MCF 10A (cell line): ENCODE measurements around the gene ADORA3. TPM values are rescaled to one million over a fixed set of nuclear protein-coding genes. Genes with fewer than 3 reads are reported as not detected.

Source experiments
- BruUV-seq: library from RNA; stranded (reverse); fragments of 400-500 nt; replicated peaks from 2 replicates; lab custom pipeline; 2021; lab: Mats Ljungman, UMichigan
- CTCF ChIA-PET: fragments of 300-600 bp; sonication (Branson Sonifier 250); formaldehyde crosslinking; extraction: SDS; loops from one replicate; lab custom pipeline; 2021; ENCODE audit warnings: antibody characterized with exemption, inconsistent platforms; lab: Yijun Ruan, JAX
- POLR2A ChIA-PET: fragments of 300-600, 350-650 bp; sonication (Branson Sonifier 250); formaldehyde crosslinking; extraction: SDS; loops from one replicate; lab custom pipeline; 2020; ENCODE audit warnings: antibody characterized with exemption, inconsistent platforms; lab: Yijun Ruan, JAX
- DNase-seq: peaks from one replicate; pipeline ENCODE4 v3.0.0-alpha.2; 2018; ENCODE audit not compliant: unreplicated experiment
- H3K27ac Mint-ChIP-seq: one replicate; pipeline ENCODE4 v1.8.0; 2022; ENCODE audit warnings: mild to moderate bottlenecking, low read depth, mixed read lengths; ENCODE audit not compliant: unreplicated experiment
- H3K27me3 Mint-ChIP-seq: one replicate; pipeline ENCODE4 v1.8.0; 2022; ENCODE audit warnings: mixed read lengths; ENCODE audit not compliant: insufficient read depth, unreplicated experiment
- H3K36me3 Mint-ChIP-seq: one replicate; pipeline ENCODE4 v1.8.0; 2022; ENCODE audit warnings: mild to moderate bottlenecking, moderate library complexity, mixed read lengths; ENCODE audit not compliant: insufficient read depth, unreplicated experiment
- H3K4me1 Mint-ChIP-seq: one replicate; pipeline ENCODE4 v1.8.0; 2022; ENCODE audit warnings: mixed read lengths; ENCODE audit not compliant: insufficient read depth, unreplicated experiment
- H3K4me3 Mint-ChIP-seq: one replicate; pipeline ENCODE4 v1.8.0; 2022; ENCODE audit warnings: mild to moderate bottlenecking, moderate library complexity, mixed read lengths; ENCODE audit not compliant: unreplicated experiment
- H3K9me3 Mint-ChIP-seq: one replicate; pipeline ENCODE4 v1.8.0; 2022; ENCODE audit warnings: mixed read lengths; ENCODE audit not compliant: unreplicated experiment
- CTCF ChIP-seq: fragments of 200-600 bp; IDR thresholded peaks from one replicate; pipeline ENCODE4 v1.8.0; 2022; ENCODE audit warnings: antibody characterized with exemption, mild to moderate bottlenecking; ENCODE audit not compliant: unreplicated experiment
- intact Hi-C: fragments of 100-400 bp; cut with micrococcal nuclease; formaldehyde crosslinking; loops from 2 replicates; pipeline ENCODE4 v1.14.1; 2022
- total RNA-seq: library from RNA; stranded (reverse); gene quantifications from 2 replicates; pipeline ENCODE4 v1.2.3, GENCODE V29; 2022

ADORA3 gene
- total RNA-seq, 1 experiment from 2014 or later, result not detected

- Mint-ChIP-seq H3K27ac (no peak overlapping the region), H3K4me3 (no peak overlapping the region), H3K9me3 (no peaks in the 10 kb centered on the region), H3K36me3 (no peaks in the 10 kb centered on the region), H3K4me1 (no peaks in the 10 kb centered on the region), H3K27me3 (no peaks in the 10 kb centered on the region)
- CTCF ChIA-PET, result interaction anchor here (0.5 to 2.2 kb wide), 2 partner anchors 38 to 1146 kb away, joined by 3 to 6 read pairs; no protein-coding TSS in a partner anchor
- no peak for TF ChIP-seq CTCF
- no peak for DNase-seq
- intact Hi-C loops, result no loop called here
- POLR2A ChIA-PET, result no interaction called here
- BruUV-seq, result no TSS peak
Observed at GRCh38 chr1:111470596-111470995, 32.8 kb downstream of the ADORA3 start.

- Mint-ChIP-seq H3K9me3 (no peaks in the 10 kb centered on the region), H3K27ac (no peak overlapping the region), H3K27me3 (no peaks in the 10 kb centered on the region), H3K4me3 (no peak overlapping the region), H3K36me3 (no peaks in the 10 kb centered on the region), H3K4me1 (no peaks in the 10 kb centered on the region)
- BruUV-seq, result no TSS peak
- no peak for DNase-seq
- POLR2A ChIA-PET, result no interaction called here
- CTCF ChIA-PET, result no interaction called here
- intact Hi-C loops, result no loop called here
- TF ChIP-seq CTCF, result no peak
Observed at GRCh38 chr1:111469539-111469938, 33.9 kb downstream of the ADORA3 start.

- no peak for DNase-seq
- Mint-ChIP-seq H3K4me1 (no peaks in the 10 kb centered on the region), H3K27ac (no peak overlapping the region), H3K27me3 (no peaks in the 10 kb centered on the region), H3K4me3 (no peak overlapping the region), H3K36me3 (no peaks in the 10 kb centered on the region), H3K9me3 (no peaks in the 10 kb centered on the region)
- no TSS peak for BruUV-seq
- TF ChIP-seq CTCF, result no peak
- intact Hi-C loops, result no loop called here
- ChIA-PET CTCF (interaction anchor here (0.7 kb wide), 1 partner anchor 991 kb away, joined by 3 read pairs; no protein-coding TSS in a partner anchor), POLR2A (no interaction called here)
Observed at GRCh38 chr1:111468717-111469100, 34.7 kb downstream of the ADORA3 start.

GRCh38 chr1:111467865-111468716 is 35.3 kb downstream of the ADORA3 start:
- Mint-ChIP-seq H3K27ac (no peak overlapping the region), H3K4me3 (no peak overlapping the region), H3K9me3 (no peaks in the 10 kb centered on the region), H3K27me3 (no peaks in the 10 kb centered on the region), H3K36me3 (no peaks in the 10 kb centered on the region), H3K4me1 (no peaks in the 10 kb centered on the region)
- intact Hi-C loops, result no loop called here
- no peak for DNase-seq
- no TSS peak for BruUV-seq
- POLR2A ChIA-PET, result interaction anchor here (0.6 kb wide), 1 partner anchor 328 kb away, joined by 3 read pairs; the partner anchor contains the start of genes CEPT1 and DRAM2
- no peak for TF ChIP-seq CTCF
- CTCF ChIA-PET, result interaction anchor here (0.7 kb wide), 1 partner anchor 991 kb away, joined by 3 read pairs; no protein-coding TSS in a partner anchor
